Activated naive CD8-positive, alpha-beta T cell treated with anti-CD3 and anti-CD28 coated beads, Interleukin-2, amount 10 ng/mL, durations not matched to agents 7 days and 5 days (primary cell): ENCODE results near the gene LCE4A. TPM values are rescaled to one million over a fixed set of nuclear protein-coding genes. Genes with fewer than 3 reads are reported as not detected.

Experiments used
- ATAC-seq: fragments of 150-1000 bp; cut with Tn5 transposase; one replicate; pipeline ENCODE4 v1.10.0; 2021; ENCODE audit warnings: low read depth, moderate library complexity
- POLR2A ChIA-PET: fragments of 350-600 bp; sonication (Branson Sonifier 250); formaldehyde crosslinking; loops from one replicate; lab custom pipeline; 2021; ENCODE audit warnings: antibody characterized with exemption; lab: Charles Lee
- DNase-seq: peaks from one replicate; pipeline ENCODE4 v3.0.0; 2021
- H3K27ac Mint-ChIP-seq: one replicate; pipeline ENCODE4 v1.8.0; 2022; ENCODE audit warnings: mild to moderate bottlenecking, mixed read lengths
- H3K27me3 Mint-ChIP-seq: one replicate; pipeline ENCODE4 v1.8.0; 2022; ENCODE audit warnings: mild to moderate bottlenecking, moderate library complexity, mixed read lengths
- H3K36me3 Mint-ChIP-seq: one replicate; pipeline ENCODE4 v1.8.0; 2021; ENCODE audit warnings: mild to moderate bottlenecking, mixed read lengths
- H3K4me1 Mint-ChIP-seq: one replicate; pipeline ENCODE4 v1.8.0; 2021; ENCODE audit warnings: mixed read lengths
- H3K4me3 Mint-ChIP-seq: one replicate; pipeline ENCODE4 v1.8.0; 2022; ENCODE audit warnings: mild to moderate bottlenecking, moderate library complexity, mixed read lengths
- H3K9me3 Mint-ChIP-seq: one replicate; pipeline ENCODE4 v1.8.0; 2021; ENCODE audit warnings: mixed read lengths
- total RNA-seq, 2 experiments: library from RNA; stranded (reverse); gene quantifications; one replicate each; pipeline ENCODE4 v1.2.3, GENCODE V29; 2021

LCE4A gene
- total RNA-seq, 2 experiments from 2014 or later, result not detected

DNA sequence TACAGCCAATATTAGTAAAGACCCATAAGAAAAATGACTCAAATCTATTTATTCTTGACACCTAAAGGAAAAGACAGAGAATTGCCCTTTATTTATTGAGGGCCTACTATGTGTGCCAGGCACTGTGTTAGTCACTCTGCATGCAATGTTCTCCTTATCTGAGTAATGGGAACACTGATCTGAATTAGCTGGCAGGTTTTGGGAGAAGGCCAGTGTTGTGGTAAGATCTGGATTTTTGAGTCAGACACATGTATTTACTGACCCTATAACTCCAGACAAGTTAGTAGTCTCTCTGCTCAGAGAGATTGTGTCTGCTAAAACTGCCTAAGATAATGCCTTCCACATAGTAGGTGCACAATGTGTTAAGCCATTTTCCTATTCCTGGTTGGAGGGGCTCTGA is 17.3 kb downstream of the LCE4A start:
- H3K27me3 Mint-ChIP-seq, result peaks cover 7% of the 10 kb centered on the region
- H3K27ac Mint-ChIP-seq, result no peak overlapping the region
- H3K9me3 Mint-ChIP-seq, result no peaks in the 10 kb centered on the region
- POLR2A ChIA-PET, result no interaction called here
- no peaks in the 10 kb centered on the region for H3K36me3 Mint-ChIP-seq
- no peak overlapping the region for H3K4me3 Mint-ChIP-seq
- no peaks in the 10 kb centered on the region for H3K4me1 Mint-ChIP-seq
- no peak for DNase-seq
- no peak for ATAC-seq

- H3K4me3 Mint-ChIP-seq, result no peak overlapping the region
- no peaks in the 10 kb centered on the region for H3K9me3 Mint-ChIP-seq
- DNase-seq (no peak), ATAC-seq (no peak)
- no peaks in the 10 kb centered on the region for H3K36me3 Mint-ChIP-seq
- H3K27ac Mint-ChIP-seq, result no peak overlapping the region
- H3K4me1 Mint-ChIP-seq, result no peaks in the 10 kb centered on the region
- POLR2A ChIA-PET, result no interaction called here
- H3K27me3 Mint-ChIP-seq, result peaks cover 4% of the 10 kb centered on the region
These were observed 21.0 kb downstream of the LCE4A start for GRCh38 chr1:152728986-152729385.

GRCh38 chr1:152735648-152736047 is 27.7 kb downstream of the LCE4A start:
- no peaks in the 10 kb centered on the region for H3K4me1 Mint-ChIP-seq
- ATAC-seq, result no peak
- H3K9me3 Mint-ChIP-seq, result no peaks in the 10 kb centered on the region
- no peaks in the 10 kb centered on the region for H3K36me3 Mint-ChIP-seq
- H3K27me3 Mint-ChIP-seq, result peaks cover 12% of the 10 kb centered on the region
- no peak overlapping the region for H3K27ac Mint-ChIP-seq
- H3K4me3 Mint-ChIP-seq, result no peak overlapping the region
- no peak for DNase-seq
- POLR2A ChIA-PET, result no interaction called here

DNA sequence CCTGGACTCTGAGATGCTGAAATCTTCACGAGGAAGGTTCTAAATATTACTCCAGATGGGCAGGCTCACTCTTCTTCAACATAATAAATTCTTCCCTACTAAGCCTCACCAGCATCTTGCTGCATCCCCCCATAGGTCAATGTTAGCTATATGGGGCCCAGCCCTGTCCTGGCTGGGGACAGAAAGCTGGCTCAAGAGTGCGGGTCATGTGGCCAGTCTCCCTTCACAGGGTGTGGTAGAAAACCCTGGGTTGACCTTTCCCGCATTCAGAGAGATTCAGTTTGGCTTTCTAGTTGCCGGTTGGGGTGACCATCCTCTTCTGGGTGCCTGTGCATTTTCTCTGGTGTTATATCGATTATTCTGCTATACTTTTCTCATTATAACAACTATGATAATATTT is 30.0 kb downstream of the LCE4A start:
- no peaks in the 10 kb centered on the region for H3K36me3 Mint-ChIP-seq
- ATAC-seq (no peak), DNase-seq (no peak)
- no peaks in the 10 kb centered on the region for H3K4me1 Mint-ChIP-seq
- H3K27me3 Mint-ChIP-seq, result peaks cover 20% of the 10 kb centered on the region
- H3K9me3 Mint-ChIP-seq, result no peaks in the 10 kb centered on the region
- H3K27ac Mint-ChIP-seq, result no peak overlapping the region
- POLR2A ChIA-PET, result no interaction called here
- no peak overlapping the region for H3K4me3 Mint-ChIP-seq

GRCh38 chr1:152739841-152740240 is 31.9 kb downstream of the LCE4A start:
- no peak overlapping the region for H3K4me3 Mint-ChIP-seq
- no peaks in the 10 kb centered on the region for H3K36me3 Mint-ChIP-seq
- ATAC-seq (no peak), DNase-seq (no peak)
- peaks cover 24% of the 10 kb centered on the region for H3K27me3 Mint-ChIP-seq
- H3K9me3 Mint-ChIP-seq, result no peaks in the 10 kb centered on the region
- H3K4me1 Mint-ChIP-seq, result no peaks in the 10 kb centered on the region
- H3K27ac Mint-ChIP-seq, result no peak overlapping the region
- POLR2A ChIA-PET, result no interaction called here

- no peak for ATAC-seq
- no peaks in the 10 kb centered on the region for H3K9me3 Mint-ChIP-seq
- H3K27me3 Mint-ChIP-seq, result peaks cover 24% of the 10 kb centered on the region
These were observed 33.7 kb downstream of the LCE4A start for GRCh38 chr1:152741656-152742055.

GRCh38 chr1:152743371-152744145 is 35.6 kb downstream of the LCE4A start:
- Mint-ChIP-seq H3K4me3 (no peak overlapping the region), H3K4me1 (no peaks in the 10 kb centered on the region), H3K9me3 (no peaks in the 10 kb centered on the region), H3K27me3 (peaks cover 25% of the 10 kb centered on the region), H3K27ac (no peak overlapping the region), H3K36me3 (no peaks in the 10 kb centered on the region)
- DNase-seq (no peak), ATAC-seq (no peak)
- POLR2A ChIA-PET, result no interaction called here

More at GRCh38 chr1:152741656-152742055, 33.7 kb downstream of the LCE4A start:
- Mint-ChIP-seq H3K4me3 (no peak overlapping the region), H3K27ac (no peak overlapping the region), H3K36me3 (no peaks in the 10 kb centered on the region), H3K4me1 (no peaks in the 10 kb centered on the region)
- no peak for DNase-seq
- POLR2A ChIA-PET, result no interaction called here

GRCh38 chr1:152745289-152745704 is 37.3 kb downstream of the LCE4A start:
- no peak for ATAC-seq
- POLR2A ChIA-PET, result no interaction called here

DNA sequence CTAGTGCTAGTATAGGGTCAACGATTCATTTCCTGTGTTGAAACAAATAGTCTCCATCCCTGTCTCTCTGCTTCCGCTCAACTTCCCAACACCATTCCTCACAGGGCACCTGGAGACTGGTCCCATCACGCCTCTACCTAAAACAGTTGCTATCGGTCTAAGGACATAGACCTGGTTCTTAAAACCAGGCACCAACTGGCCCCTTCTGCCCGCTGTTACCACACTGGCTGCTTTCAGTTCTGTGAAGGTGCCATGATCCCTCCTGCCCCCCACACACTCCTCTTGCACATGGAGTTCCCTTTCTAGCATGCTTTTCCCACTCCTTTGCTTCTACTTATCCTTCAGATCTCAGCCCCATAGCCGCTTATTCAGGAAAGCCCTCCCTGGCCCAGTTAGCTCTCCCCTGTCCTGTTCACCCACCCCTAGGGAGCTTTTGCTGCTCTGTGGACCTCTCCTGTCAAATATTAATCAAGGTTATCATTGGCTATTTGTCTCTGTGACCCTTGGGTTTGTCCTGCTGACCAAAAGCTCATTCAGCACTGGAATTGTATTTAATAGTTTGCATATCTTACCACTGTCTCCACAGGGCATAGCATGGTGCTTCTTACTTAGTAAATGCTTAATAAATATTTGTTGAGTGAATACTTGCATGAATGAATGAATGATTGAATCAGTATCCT is 37.9 kb downstream of the LCE4A start:
- H3K27me3 Mint-ChIP-seq, result peaks cover 18% of the 10 kb centered on the region

More at GRCh38 chr1:152745289-152745704, 37.3 kb downstream of the LCE4A start:
- no peak overlapping the region for H3K27ac Mint-ChIP-seq
- DNase-seq, result no peak
- no peaks in the 10 kb centered on the region for H3K36me3 Mint-ChIP-seq
- no peaks in the 10 kb centered on the region for H3K4me1 Mint-ChIP-seq
- H3K4me3 Mint-ChIP-seq, result no peak overlapping the region
- no peaks in the 10 kb centered on the region for H3K9me3 Mint-ChIP-seq
- H3K27me3 Mint-ChIP-seq, result peaks cover 20% of the 10 kb centered on the region

GRCh38 chr1:152747831-152748230 is 39.9 kb downstream of the LCE4A start:
- POLR2A ChIA-PET, result no interaction called here
- Mint-ChIP-seq H3K9me3 (no peaks in the 10 kb centered on the region), H3K27ac (no peak overlapping the region), H3K4me1 (no peaks in the 10 kb centered on the region), H3K27me3 (peaks cover 20% of the 10 kb centered on the region), H3K4me3 (no peak overlapping the region), H3K36me3 (no peaks in the 10 kb centered on the region)
- ATAC-seq (no peak), DNase-seq (no peak)

More for the DNA sequence above, 37.9 kb downstream of the LCE4A start:
- H3K4me1 Mint-ChIP-seq, result no peaks in the 10 kb centered on the region
- no peak overlapping the region for H3K27ac Mint-ChIP-seq
- H3K9me3 Mint-ChIP-seq, result no peaks in the 10 kb centered on the region
- H3K36me3 Mint-ChIP-seq, result no peaks in the 10 kb centered on the region
- no peak for DNase-seq
- H3K4me3 Mint-ChIP-seq, result no peak overlapping the region
- no peak for ATAC-seq
- POLR2A ChIA-PET, result no interaction called here

DNA sequence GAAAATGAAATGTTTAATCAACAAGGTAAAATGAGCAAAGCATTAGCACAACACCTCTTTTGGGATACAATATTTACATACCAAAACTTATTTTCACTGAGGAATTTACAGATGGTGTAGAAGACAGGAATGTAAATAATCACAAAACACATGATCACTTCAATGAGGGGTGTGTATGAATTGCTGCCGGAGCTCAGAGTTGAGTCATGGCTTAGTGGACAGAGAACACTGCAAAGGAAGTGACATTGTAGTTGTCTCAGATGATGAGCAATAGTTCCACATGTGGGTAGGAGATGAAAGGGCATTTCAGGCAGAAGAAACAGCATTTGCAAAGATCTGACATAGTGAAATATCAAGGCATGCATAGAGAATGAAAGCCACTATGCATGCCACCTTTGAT is 44.3 kb downstream of the LCE4A start:
- Mint-ChIP-seq H3K9me3 (no peaks in the 10 kb centered on the region), H3K4me3 (no peak overlapping the region), H3K4me1 (no peaks in the 10 kb centered on the region), H3K36me3 (no peaks in the 10 kb centered on the region), H3K27me3 (peaks cover 18% of the 10 kb centered on the region), H3K27ac (no peak overlapping the region)
- DNase-seq (no peak), ATAC-seq (no peak)
- POLR2A ChIA-PET, result no interaction called here

DNA sequence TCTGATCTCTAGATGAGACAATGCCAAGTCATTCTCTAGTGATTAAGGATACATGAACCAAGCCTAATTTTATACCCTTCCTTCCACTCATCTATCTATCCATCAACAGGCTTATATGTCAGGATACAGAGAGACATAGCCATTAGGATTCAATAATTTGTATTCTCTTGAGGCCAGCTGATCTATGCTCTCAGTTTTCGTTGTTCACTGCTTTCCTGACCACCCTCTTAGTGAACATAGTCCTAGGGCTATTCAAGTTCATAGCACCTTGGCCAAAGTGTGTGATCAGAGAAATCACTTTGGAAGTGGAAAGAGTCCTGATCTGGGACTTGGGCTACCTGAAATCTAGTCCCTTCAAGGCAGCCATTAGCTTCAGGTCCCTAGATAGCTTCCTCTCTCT is 45.6 kb downstream of the LCE4A start:
- DNase-seq, result no peak
- H3K4me3 Mint-ChIP-seq, result no peak overlapping the region
- POLR2A ChIA-PET, result no interaction called here
- H3K27me3 Mint-ChIP-seq, result peaks cover 18% of the 10 kb centered on the region
- H3K27ac Mint-ChIP-seq, result no peak overlapping the region
- H3K9me3 Mint-ChIP-seq, result no peaks in the 10 kb centered on the region
- no peaks in the 10 kb centered on the region for H3K36me3 Mint-ChIP-seq
- no peak for ATAC-seq
- no peaks in the 10 kb centered on the region for H3K4me1 Mint-ChIP-seq

DNA sequence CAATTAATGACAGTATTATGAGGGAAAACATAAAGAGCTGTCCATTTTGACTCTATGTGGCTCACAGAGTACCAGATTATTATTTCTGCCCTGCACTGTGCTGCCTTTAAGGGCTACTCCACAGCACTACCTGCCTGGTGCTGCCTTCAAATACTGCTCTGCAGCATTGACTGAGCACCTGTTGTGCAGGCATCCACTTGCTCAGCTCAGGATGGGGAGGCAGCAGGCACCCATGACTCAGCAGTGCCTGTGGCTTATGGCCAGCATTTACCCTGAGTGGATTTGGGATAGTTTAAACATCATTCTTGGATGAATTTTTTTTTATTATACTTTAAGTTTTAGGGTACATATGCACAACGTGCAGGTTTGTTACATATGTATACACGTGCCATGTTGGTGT is 48.9 kb downstream of the LCE4A start:
- no peaks in the 10 kb centered on the region for H3K36me3 Mint-ChIP-seq
- H3K4me1 Mint-ChIP-seq, result no peaks in the 10 kb centered on the region
- no peaks in the 10 kb centered on the region for H3K9me3 Mint-ChIP-seq
- H3K4me3 Mint-ChIP-seq, result no peak overlapping the region
- POLR2A ChIA-PET, result no interaction called here
- DNase-seq (no peak), ATAC-seq (no peak)
- H3K27me3 Mint-ChIP-seq, result peaks cover 12% of the 10 kb centered on the region
- no peak overlapping the region for H3K27ac Mint-ChIP-seq

DNA sequence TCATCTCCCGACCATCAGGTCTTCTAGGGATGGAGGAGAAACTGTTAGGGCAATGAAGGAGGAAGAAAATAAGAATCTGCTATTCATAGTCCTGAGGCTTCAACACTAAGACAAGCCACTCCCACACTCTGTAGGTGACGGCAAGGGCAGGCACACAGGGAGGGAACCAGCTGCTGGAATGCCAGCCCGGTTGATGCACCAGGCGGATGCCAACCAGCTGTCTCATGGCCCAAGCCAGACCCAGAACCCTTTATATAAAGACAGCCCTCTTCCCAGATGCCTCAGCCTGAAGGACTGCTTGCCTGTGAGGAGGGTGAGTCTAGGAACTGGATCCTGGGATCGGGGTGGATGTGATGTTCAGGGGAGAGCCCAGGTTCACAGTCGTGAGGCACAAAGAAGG is 49.8 kb downstream of the LCE4A start, which contains the start of gene KPRP:
Gene KPRP, plus strand, starts transcription at position 279 of the 400 bp plus-strand sequence. CDS start 1,564 bp downstream, outside the sequence.
- H3K27me3 Mint-ChIP-seq, result peaks cover 8% of the 10 kb centered on the region
- ATAC-seq (no peak), DNase-seq (no peak)
- H3K4me1 Mint-ChIP-seq, result no peaks in the 10 kb centered on the region
- no peaks in the 10 kb centered on the region for H3K9me3 Mint-ChIP-seq
- no peaks in the 10 kb centered on the region for H3K36me3 Mint-ChIP-seq
- POLR2A ChIA-PET, result no interaction called here
- H3K27ac Mint-ChIP-seq, result no peak within 1 kb of the TSS
- no peak within 1 kb of the TSS for H3K4me3 Mint-ChIP-seq
